Fibroblast of upper back skin (primary cell): ENCODE data around the gene INPP4A.

ENCODE experiments used
- DNase-seq: peaks from one replicate; pipeline ENCODE4 v3.0.0-alpha.2; 2013

INPP4A gene

DNA sequence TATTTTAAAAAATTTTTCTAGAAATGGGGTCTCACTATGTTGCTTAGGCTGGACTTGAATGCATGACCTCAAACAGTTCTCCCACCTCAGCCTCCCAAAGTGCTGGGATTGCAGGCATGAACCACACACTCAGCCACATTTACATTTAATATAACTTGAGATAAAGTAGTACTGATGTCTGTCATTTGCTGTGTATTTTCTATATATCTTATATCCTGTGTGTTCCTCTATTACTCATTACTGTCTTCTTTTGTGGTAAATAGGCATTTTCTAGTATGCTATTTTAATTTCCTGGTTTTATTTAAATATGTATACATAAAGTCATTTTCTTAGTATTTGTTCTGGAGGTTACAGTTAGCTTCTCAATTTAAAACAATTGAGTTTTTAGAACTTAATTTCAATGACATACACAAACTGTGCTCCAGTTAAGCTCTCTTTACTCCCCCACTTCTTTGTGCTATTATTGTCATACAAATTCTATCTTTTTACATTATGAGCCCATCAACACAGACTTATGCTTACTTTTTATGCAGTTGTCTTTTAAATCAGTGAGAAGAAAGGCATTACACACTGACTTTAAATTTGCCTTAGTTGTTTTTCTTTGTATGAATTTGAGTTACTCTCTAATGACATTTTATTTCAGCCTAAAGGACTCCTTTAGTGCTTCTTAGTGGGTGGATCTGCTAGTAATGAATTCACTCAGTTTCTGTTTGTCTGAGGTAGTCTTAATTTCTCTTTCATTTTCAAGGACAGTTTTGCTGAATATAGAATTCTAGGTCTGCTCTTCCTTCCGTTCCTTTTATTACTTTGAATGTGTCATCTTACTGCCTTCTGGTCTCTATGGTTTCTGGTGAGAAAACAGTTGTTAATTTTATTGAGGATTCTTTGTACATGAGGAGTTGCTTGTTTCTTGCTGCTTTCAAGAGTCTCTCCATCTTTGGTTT is 6.2 kb upstream of the INPP4A start:
- DNase-seq, result no peak

DNA sequence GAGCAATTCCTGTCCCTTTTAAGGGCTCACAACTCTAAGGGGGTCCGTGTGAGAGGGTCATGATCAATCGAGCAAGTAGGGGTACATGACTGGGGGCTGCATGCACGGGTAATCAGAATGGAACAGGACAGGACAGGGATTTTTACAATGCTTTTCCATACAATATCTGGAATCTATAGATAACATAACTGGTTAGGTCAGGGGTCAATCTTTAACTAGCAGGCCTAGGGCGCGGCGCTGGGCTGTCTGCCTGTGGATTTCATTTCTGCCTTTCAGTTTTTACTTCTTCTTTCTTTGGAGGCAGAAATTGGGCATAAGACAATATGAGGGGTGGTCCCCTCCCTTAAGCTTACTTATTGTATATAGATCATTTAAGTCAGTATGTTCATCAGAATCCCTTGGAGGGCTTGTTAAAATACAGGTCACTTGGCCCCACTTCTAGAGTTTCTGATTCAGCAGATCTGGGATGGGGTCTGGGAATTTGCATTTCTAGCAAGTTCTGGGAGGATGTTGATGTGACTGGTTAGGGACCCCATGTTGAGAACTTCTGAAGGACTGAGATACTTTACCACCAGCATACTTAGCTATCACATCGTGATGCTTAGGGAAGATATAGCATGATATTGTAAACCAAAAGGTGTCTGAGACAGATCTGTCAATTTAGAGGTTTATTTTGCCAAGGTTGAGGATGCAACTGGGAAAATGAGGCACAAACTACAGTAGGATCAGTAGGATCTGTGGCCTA is 2.8 kb upstream of the INPP4A start:
- no peak for DNase-seq

DNA sequence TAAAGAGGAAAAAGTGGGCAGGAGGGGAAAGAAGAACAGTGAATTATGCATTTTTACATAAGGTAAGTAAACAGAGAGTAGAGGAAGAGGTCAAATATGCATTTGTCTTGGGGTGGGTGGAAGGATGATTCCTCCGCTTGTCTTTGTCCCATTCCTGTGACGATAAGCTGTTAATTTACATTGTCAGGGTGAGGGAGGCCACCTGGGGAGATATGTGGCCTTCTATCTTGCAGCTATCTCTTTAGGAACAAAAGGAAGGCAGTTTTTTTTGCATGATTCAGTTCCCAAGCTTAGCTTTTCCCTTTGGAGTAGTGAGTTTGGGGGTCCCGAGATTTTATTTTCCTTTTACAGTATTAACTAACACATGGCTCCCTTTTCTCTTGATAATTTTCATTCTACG is 2.2 kb upstream of the INPP4A start:
- no peak for DNase-seq

DNA sequence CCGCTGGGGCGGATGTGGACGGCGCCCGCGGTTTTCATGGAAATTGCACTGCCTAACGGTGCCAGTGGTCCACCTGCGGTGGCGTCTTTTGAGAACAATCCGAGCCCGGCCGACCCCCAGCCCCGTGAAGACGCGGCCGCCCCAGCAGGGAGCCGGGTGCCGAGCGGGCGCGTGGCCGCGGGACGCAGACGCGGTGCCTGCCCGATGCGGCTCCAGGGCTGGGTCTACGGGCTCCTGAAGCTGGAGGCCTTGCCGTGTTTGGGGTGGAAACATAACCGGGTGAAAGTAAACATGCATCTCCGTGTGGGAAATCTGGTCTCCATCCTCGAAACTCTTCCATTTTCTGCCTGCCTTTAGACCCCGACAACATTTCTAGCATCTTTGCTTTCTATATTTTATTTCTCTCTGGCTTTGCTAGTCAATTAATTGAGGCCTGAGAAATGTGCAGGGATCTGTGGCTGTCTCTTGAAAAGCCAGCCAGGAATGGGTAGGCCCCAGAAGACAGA is 572 bp downstream of the INPP4A start:
- DNase-seq, result no peak

DNA sequence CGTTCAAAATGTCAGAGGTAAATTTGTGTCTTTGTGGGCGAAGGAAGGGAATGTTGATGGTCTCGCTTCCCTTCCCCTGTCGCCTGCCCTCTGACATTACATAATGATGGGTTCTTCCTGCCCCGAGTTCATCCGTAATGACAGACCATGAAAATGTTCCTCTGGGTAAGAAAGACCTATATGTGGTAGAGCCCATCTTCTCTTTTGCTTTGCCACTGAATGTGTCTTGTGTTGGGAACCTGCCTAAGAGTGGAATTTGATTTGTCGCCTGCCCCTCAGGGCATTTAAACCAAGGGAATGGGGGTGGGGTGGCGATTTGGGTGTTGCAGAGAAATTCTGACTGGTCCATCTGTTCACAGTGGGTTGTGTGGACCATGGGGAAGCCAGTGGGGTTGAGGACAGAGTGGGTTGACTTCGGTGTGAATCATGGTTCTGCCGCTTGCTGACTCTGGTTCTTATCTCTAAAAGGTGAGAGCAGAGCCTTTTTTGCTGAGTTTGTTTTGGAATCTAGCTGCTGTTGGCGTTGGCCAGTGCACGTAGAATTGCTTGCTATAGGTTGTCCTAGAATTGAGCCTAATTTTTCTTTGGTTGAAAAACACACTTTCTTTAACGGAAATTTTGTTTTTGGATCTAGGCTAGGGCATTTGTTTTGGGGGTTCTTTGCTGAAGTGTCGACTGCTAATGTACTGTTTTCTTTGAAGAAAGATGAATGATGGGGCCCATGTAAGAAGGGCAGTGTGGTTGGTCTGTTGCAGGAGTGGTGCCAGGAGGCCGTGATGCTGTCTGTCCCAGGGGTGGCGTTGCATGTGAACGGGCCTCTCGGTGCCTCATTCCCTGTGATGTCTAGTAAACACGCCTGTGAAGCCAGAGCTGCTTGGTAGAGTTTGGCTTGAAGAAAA is 1.3 kb downstream of the INPP4A start:
- DNase-seq, result no peak

DNA sequence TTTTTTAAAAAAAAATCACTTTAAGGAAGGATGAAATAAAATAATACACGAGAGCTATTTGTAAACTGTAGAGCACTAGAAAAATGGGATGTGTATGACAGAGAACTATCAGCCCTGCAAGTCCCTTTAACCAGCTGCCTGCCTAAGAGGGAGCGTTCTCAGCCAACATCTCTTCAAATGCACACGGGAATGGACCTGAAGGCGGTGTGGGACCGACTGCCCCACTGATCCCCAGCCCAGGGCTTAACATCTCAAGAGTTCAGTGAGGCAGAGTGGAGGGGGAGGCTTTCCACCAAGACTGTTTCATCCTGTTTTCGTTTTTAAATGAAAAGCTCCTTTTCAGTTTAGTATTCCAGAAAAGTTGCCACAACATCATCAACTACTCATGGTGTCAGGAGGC is 2.2 kb downstream of the INPP4A start:
- no peak for DNase-seq

DNA sequence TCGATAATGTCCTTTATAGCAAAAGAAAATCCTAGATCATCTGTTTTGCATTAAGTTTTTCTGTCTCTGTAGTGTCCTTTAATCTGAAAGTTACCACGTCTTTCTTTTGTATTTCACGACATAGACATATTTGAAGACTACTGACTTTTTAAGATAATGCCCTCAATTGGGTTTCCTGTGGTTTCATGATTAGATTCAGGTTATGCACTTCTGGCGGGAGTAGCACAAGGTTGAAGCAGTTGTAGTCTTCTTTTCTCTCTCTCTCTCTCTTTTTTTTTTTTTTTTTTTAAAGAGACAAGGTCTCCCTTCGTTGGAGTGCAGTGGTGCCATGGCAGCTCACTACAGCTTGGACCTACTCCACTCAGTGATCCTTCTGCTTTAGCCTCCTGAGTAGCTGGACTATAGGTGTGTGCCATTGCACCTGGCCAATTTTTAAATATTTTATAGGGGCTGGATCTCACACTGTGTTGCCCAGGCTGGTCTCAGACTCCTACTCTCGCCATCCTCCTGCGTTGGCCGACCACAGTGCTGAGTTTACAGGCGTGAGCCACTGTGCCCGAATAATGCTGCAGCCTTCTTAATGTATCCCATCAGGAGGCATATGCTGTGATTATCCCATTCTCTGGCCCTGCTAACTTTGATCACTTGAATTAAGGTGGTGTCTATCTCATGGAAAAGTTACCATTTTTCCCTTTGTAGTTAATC is 3.9 kb downstream of the INPP4A start:
- no peak for DNase-seq

DNA sequence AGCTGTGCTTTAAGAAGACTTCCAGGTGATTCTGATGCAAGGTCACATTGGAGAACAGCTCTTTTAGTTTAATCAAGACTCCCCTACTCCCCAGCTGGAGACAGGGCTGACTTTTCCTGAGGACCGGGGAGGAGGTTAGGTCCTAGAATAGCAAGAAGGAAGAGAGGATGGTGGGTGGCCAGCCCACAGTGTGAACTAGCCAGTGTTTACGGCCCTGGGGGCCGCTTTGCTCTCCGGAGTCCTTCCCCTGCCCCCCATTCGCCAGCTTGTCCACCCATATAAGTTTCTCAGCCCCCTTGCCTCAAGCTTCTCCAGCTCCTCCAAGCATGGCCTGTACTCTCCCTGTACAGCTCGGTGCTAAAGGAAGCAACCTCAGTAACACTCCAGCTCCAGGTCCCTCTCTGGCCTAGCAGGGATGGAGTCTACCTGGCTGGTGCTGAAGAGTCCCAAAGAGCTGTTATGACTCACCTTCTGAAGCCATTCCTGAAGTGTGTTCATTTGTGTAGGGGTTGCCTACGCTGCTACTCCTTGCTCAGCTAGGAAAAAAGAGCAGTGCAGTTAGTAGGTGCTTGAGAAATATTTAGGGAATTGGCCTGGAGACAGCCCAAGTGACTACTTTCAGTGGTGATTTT is 7.9 kb downstream of the INPP4A start:
- no peak for DNase-seq

DNA sequence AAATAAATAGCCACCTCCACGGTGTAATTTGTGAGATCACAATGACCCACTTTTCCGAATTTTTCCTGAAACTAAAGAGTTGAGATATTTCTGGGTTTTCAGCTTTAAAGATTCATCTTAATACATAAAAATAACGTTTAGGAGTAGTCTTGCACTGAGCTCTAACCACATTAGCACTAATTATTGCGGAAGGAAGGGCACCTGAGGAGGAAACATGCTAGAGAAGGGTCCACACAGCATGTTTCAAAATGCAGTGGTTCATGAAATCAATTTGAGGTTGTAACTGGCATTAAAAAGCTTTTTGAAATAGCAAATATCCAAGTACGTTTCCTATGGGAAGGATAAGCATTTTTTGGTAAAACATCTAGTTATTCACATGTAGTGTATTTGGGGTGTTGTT is 8.4 kb downstream of the INPP4A start:
- DNase-seq, result no peak

DNA sequence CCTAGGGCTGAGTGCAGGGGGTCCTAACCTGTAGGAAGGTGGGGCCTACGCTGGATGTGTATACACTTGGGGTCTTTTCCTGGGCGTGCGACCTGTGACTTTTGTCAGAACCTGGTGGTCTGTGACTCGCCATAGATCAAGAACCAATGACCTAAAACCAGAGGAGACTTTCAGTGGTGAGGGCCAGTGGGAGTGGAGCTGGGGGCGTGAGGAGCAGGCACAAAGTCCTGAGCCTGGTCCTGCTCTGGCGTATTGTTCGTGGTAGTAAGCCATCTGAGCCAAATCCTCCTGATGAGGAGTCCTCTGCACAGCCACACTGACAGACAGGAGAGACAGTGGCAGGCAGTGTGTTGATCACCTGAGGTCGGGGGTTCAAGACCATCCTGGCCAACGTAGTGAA is 8.9 kb downstream of the INPP4A start:
- DNase-seq, result no peak

DNA sequence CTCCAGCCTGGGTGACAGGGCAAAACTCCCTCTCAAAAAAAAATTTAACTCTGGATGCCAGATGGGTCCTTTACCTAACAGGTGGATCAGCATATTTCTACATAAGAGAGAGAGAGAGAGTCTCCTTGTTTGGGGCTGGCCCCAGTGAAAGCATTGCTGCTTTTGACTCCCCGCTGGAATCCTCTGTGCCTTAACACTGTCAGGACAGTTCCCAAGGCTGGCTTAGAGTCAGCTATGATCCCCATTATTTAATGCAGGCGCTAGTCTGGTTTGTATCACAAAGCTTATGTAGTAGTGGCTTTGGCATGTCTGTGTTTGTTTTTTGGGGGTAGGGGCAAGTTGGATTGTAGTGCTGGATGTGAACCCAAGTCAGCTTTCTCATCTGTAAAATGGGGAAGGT is 9.4 kb downstream of the INPP4A start:
- DNase-seq, result no peak

DNA sequence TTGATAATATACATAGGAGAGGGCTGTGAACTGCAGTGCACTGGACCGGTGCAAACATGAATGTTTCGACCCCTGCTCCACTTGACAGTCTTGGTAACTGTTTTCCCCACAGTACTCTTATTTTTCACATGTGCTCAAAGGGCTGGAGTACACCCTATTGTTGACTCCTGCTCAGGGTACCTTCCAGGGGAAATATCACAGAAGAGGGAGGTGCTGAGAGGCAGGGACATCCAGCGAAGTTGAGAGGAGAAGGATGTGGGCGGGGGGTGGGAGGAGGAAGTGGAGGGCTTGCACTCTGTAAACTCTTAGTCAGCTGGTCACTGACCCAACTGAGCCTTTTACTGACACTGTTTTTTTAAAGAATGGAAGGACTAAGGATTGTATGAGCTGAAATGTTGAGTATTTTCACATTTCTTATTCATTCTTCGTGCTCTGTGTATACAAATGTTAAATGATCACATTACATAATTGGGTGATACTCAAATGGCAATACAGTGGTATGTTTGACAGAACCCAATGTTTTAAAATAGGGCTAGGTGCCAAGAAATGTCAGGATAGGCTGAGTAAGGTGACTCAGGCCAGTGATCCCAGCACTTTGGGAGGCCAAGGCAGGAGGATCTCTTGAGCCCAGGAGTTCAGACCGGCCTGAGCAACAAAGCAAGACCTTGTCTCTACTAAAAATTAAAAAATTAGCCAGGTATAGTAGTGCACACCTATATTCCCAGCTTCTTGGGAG is 10.0 kb downstream of the INPP4A start:
- DNase-seq, result no peak

DNA sequence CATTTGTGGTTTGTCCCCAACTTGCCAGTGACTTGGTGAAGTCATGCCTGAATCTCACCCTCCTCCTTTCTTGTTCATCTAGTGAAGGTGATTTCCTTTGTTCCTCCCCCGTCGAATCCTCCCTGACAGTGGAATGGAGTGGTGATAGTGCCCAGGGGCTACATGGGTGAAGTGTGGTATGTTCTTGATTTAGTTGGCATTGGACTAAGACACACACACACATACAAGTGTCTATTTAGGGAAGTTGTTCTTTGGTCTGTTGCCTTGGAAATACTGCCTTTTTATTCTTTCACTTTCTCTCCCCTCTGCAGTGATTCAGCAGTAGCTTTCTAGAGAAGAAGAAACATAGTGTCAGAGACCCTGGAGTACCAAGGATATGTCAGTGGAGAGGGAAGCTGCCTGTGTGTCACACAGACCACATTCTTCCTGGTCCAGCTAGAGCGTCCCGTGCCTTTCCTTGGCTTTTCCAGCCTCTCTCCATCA is 10.9 kb downstream of the INPP4A start:
- no peak for DNase-seq

DNA sequence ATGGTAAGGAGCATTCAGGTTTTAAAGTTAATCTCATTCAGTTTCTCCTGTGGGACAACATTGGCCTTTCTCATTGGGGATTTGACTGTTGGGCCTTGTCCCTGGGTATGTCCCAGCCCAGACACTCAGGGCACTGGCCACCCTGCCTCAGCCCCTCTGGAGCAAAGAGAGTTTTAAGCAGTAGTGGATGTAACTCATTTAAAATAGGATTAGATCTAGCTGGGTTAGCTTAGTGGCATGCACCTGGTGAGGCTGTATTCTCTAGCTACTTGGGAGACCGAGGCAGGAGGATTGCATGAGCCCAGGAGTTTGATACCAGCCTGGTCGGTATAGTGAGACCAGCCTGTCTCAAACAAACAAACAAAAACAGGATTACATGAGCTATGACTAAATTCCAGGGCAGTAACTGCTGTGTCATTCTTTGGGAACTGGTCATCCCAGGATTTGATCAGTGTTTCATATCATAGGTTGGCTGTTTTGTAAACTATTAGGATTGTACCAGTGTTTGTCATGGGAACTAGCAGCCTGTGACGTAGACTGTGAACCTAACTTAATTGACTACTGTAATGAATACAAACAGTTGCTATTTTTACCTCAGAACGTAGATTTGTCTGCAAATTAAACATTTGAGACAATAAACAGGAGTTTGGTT is 12.5 kb downstream of the INPP4A start:
- peak; percentile 30 for DNase-seq

DNA sequence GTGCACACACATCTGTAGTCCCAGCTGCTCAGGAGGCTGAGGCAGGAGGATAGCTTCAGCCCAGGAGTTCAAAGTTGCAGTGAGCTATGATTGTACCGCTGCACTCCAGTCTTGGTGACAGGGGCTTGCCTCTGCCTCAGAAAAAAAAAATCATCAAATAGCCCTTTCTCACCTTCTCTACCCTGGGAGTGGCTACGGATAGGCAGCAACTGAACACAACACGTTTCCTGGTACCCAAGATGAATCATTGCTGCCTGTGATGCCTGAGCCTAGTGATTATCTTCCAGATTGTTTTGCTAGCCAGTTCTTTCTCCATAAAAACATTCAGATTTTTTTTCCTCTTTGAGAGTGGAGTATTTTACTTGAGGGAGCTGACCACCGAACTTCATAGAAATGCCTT is 13.5 kb downstream of the INPP4A start:
- no peak for DNase-seq

DNA sequence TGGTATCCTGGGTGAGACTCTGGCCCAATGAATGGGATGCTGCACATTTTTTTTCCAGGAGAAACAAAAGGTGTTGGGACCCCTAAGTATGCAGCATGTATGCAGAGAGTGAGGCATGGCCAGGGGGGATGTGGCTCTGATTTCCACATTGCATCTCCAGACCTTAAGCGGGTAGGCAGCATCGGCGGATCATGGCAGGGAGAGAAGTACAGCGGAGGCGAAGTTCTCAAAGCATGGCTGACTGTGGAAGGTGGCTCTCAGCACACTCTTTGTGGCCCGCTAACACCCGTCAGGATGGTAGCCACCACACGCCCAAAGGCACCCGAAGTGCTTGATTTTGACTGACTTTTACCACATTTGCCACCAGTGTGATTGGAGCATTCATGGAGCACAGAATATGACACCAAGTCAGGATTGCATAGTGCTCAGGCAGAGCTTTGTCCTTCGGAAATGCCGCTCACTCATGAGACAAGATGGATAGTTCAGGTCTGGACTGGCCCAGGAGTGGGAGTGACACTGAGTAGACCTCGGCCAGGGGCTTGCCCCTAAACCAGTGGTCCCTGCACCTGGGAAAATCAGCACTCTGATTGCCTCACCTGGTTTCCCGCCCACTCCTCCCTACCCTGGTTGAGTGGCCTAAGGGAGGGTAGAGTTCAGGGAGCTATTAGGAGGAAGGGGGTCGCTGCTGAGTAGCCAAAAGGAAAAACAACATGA is 14.2 kb downstream of the INPP4A start:
- DNase-seq, result no peak

DNA sequence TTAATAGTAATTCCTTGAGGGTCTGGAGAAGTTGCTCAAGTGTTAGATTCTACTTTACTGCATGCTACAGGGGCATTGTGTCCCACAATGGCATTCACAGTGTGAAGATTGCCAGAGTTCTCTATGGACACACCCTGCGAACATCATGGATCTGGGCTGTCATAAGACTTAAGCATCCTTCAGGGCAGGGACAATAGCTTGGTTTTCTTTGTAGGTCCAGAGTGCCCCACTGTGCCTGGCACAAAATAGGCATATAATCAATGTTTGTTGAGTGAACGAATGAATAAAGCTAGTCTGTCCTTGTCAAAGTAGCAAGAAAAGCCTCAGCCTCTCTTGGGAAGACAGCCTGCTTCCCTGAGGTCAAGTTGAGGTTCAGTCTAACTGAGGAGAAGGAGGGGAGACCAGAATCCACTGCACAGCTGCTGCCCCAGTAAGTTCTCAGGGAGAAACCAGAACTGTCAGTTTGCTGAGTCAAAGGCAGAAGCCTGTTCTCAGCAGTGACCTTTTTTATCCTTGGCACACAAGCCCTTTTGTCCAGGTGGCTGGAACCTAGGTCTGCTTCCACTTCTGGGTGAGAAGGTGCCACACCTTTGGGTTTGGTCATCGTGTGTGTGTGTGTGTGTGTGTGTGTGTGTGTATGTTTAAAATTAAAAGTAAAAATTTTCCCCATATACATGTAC is 15.0 kb downstream of the INPP4A start:
- no peak for DNase-seq

DNA sequence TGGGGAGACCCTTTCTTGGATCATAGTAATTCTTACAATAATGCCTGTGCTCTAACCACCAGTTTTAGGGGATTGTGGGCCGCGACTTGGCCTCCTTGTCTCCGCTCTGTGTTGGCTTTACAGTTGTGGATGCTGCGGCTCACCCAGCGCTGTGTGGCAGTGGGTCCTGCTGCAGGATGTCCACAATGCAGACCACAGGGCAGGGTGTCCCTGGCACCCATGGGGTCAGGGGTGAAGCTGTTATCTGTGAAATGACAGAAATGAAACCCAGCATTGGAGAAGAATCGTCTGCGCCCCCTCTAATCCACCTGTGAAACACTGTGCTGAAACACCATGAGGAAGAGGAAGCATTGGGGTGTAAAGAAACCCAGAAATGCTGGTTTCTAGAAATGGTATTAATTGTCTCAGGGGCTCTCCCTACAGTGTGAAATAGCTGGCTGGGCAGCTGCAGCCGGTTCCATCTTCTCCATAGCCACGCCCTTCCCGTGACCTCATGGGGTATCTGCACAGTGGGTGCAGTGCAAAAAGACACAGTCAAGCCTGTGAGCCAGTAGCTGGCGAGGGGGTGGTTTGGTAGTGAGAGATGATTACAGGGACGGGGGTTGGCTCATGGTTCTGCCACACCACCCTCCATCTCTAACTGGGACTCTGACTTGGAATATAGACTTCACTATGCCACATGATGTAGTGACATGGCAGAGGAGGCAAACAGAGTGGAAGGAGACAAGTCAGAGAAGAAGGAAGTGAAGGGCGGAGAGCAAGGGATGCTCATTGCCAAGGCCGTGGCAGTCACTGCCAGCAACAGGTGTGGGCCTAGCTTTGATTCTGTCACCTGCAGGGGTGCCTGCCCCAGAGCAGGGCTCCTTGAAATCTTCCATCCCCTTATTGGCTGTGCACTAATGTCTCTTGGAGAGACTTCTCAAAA is 16.2 kb downstream of the INPP4A start:
- no peak for DNase-seq
